GM21526 (cell line): Measurements from ENCODE around the gene SMCHD1.
A peak's percentile ranks its signal among the peaks of the same experiment; 100 is the strongest.
"Not testable (repeated sequence)": the region's sequence is repeated elsewhere in the genome, so short reads cannot be mapped to it uniquely, and the experiment has no call there.

Experiments
- ATAC-seq: cut with Tn5 transposase; IDR thresholded peaks from one replicate; pipeline ENCODE4 v1.9.1; 2021; ENCODE audit warnings: moderate library complexity; ENCODE audit not compliant: unreplicated experiment, low FRiP score

SMCHD1 gene

GRCh38 chr18:2714140-2714539 is 58.6 kb downstream of the SMCHD1 start:
- ATAC-seq: no peak

DNA sequence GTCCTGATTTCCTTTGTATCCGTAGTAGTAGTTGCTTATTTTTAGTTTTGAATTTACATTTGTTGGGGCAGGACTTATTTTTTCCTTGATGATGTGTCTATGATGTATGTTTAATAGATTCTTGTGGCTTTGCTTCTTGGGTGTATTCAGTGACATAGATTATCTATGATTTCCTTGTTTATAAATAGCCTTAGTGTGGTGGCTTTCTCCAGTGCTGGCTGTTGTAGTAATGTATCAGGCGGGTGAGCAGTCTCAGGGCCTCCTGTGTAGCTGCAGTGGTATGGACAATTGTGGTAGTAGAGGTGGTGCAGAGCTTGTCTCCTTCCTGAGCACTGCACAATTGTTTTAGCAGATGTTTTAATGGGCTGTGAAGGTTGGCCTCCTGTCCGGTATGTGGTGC is 60.5 kb downstream of the SMCHD1 start:
- ATAC-seq: no peak

DNA sequence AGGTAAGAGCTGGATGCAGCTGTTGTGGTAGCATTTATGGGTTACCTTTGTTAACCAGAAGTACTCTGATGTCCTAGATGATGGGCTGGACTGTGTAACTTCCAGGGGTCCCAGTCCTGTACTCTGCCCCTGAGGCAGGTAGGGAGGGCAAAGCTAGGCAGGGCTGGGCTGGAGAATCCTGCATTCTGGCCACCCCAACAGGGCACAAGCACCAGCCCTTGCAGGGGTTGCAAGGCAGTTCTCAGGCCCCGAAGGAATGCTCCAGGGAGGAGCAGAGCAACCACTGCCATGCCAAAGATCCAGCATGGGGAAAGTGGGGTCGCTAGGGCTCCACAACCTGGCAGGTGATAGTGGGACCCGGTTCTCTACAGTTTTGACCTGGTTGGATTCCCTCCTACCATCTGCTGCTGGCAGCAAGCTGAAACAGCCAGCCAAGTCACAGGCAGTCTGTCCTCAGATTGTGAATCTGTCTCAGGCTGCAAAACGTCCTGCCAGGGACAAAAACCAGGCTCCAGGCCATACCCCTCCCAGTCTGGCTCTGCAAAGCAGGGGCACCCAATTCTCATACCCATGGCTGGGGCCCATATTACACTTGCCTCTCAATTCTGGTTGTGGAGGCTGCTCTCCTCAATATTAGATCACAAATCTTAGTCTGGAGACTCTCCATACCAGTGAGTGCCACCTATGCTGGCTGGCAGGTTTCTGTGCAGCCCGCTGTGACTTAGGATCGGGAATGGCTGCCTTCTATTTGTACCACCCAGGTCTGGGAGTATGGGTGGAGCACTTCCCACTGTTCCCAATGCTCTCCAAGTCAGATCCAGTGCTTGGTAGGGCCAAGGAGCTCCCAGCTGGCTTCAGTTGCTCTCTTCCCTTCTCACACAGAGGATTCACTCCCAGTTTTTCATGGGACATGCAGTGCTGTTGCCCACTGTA is 61.1 kb downstream of the SMCHD1 start:
- no peak for ATAC-seq

- no peak for ATAC-seq
These were observed 61.9 kb downstream of the SMCHD1 start for GRCh38 chr18:2717407-2717806.

- no peak for ATAC-seq
These were observed 63.5 kb downstream of the SMCHD1 start for GRCh38 chr18:2719040-2719439.

GRCh38 chr18:2723207-2723606 is 67.7 kb downstream of the SMCHD1 start:
- no peak for ATAC-seq

DNA sequence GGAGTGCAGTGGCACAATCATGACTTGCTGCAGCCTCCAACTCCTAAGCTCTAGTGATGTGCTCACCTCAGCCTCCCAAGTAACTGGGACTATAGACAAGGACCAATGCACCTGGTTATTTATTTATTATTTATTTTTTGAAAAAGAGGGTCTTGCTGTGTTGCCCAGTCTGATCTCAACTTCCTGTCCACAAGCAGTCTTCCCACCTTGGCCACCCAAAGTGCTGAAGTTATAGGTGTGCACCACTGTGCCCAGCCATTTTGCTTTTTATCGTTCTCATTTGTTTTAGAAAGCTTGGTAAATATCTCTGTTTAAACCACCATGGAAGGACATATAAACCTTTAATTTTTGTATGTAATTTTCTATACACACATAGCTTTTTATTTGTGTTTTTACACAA is 74.2 kb downstream of the SMCHD1 start:
- no peak for ATAC-seq

DNA sequence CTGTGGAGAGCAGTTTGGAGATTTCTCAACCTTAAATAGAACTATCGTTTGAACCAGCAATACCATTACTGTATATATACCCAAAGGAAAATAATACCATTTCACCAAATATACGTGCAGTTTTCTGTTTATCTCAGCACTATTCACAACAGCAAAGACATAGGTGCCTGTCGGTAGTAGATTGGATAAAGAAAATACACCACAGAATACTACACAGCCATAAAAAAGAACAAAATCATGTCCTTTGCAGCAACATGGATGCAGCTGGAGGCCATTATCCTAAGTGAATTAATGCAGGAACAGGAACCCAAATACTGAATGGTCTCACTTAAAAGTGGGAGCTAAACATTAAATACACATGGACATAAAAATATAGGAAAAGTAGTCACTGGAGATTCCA is 81.3 kb downstream of the SMCHD1 start:
- ATAC-seq: no peak

GRCh38 chr18:2740082-2740481 is 84.6 kb downstream of the SMCHD1 start:
- not testable (repeated sequence) for ATAC-seq

- no peak for ATAC-seq
These were observed 90.7 kb downstream of the SMCHD1 start for GRCh38 chr18:2746274-2746673.

DNA sequence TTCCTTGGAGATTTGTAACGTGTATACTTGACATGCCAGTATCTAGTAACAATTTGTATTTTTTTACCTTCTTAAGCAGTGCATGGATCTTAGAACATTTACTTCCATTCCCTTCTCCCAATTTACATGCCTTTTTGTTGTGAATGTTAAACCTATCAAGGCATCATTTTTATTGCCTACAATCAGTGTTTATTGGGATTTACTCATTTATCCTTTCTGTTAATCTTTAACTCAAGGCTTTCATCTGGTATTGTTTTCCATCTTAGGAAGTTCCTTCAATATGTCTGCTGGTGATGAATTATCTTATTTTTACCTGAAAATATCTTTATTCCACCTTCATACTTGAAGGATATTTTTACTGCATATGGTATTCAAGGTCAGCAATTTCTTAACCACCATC is 102.8 kb downstream of the SMCHD1 start:
- ATAC-seq: no peak

DNA sequence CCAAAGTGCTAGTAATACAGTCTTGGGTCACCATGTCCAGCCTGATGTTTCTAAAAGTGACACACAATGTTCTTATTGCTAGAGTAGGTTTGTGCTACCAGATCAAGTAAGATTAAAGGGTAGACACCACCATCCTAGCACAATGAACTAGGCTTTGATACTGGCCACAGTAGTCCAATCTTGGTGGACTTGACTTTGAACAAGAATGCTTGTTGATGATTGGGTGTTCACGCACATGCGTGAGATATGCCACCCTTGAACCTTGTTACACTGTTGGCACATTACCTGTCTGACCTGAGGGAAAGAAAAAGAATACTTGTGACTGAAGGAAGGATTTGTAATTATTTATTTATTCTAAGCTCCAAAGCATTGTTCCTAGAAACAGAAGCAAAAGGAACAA is 119.1 kb downstream of the SMCHD1 start:
- no peak for ATAC-seq

DNA sequence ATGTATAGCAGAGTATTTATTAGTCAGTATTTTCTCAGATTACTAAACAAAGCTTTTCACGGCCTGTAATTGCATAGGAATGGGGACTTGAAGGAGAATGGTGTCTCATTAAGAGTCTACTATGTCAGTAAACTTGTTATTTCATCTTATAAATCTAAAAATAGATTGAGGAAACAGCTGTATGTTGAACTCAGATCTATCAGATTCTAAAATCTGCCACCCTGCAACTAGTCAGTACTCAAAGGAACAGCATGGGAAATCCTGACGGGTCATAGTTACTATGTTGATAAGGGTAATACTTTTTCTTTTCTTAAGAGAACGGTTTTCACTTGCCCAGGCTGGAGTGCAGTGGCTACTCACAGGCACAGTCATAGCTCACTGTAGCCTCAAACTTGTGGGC is 121.1 kb downstream of the SMCHD1 start:
- no peak for ATAC-seq

DNA sequence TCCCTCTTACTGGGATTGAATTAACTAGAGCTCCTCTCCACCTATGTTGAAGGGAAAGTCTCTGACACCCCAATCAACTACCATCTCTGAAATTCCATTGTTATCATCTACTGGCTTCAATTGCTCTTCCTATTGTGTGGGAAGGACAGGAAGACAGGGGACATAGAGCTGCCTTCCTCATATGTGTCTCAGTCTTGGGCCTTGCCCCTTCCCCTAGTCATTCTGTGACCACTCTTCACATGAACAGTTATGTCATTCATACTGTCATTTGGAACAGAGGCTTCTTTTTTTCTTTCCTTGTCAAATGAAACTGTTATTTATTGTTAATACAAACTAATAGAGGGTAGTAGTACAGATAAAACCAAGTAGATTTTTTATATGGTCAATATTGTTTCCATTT is 121.7 kb downstream of the SMCHD1 start:
- no peak for ATAC-seq

- ATAC-seq: no peak
These were observed 125.2 kb downstream of the SMCHD1 start for GRCh38 chr18:2780750-2781149.

DNA sequence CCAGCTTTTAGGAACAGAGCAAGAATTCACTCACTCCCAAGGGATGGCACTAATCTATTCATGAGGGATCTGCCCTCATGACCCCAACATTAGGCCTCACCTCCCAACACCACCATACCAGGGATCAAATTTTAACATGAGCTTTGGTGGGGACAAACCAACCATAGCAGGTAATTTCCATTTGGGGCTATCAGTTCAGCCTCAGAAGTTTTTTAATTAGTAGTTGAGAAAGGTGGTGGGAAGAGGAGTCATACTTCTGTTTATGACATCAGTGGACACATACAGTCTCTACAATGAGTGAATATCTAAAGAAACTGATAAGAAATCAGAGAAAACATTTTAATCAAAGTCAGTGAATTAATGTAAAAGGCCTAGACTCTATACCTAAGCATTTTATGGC is 131.7 kb downstream of the SMCHD1 start:
- no peak for ATAC-seq

DNA sequence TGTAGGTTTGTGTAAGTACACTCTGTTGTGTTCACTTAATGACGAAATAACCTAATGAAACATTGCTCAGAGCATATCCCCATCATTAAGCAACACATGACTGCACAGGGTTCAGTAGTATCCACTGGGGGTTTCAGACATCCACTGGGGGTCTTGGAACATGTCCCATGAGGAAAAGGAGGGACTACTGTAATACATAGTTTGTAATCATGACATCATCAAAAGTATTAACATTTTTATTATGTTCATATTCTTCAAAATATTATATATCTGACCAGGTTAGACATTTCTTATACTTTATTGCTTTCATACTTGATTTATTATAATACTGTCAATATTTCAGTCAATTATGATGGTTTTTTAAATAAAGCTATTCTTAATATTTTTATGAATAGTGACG is 136.9 kb downstream of the SMCHD1 start:
- ATAC-seq: no peak

GRCh38 chr18:2794159-2794558 is 138.6 kb downstream of the SMCHD1 start:
- no peak for ATAC-seq

GRCh38 chr18:2797951-2798350 is 142.4 kb downstream of the SMCHD1 start:
- peak; percentile 65 for ATAC-seq

DNA sequence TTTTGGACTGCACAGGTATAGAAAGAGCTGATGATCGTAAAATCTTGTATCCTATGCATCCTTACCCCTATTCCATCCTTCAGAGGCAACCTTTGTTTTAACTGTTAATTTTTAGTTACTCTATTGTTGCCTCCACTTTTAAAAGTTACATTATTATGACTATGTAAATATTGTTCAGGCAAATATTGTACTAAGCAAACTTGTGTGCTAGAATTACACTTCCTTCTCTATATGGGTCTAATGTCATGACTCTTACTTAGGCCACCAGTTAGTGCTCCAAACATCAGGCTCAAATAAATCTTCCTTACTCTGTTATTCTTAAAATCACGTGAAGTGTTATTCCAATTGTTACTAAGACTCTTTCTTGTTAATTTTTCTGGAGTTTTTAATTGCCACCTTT is 143.8 kb downstream of the SMCHD1 start:
- no peak for ATAC-seq

DNA sequence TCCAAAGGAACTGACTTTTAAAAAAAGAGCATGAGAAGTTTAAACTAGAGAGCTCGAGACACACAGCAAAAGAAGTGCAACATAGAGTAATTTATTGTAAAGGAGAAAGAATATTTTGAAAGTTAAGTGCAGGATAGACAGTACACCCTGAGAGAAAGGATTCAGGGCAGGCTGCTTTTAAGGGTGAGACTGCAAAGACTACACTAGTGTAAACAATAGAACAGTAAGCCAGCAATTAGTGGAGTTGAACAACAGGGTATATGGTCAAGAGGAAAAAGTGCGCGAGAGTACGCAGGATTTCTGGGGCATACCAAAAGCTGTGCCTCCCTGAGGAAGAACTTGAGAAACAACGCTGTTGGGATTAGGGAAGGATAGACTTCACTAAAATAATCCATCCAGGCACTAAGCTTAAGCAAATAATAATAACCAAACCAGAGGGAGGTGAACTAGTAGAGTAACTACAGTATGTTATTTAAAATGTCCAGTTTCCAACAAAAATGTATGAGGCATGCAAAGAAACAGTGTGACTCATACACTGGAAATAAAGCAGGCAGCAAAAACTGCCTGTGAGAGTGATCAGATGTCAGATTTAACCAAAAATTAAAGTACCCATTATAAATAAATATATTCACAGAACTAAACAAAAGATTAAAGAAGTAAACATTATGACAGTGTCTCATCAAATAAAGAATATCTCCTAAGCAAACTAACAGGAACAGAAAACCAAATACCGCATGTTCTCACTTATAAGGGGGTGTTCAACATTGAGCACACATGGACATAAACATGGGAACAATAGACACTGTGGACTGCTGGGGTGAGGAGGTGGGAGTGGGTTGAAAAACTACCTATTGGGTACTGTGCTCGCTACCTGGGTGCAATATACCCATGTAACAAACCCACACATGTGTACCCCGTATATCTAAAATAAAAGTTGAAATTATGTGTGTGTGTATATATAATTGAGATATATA is 150.7 kb downstream of the SMCHD1 start:
- no peak for ATAC-seq
